Activated CD4-positive, alpha-beta T cell treated with anti-CD3 and anti-CD28 coated beads, Interleukin-2, amount 10 ng/mL, durations not matched to agents 7 days and 5 days (primary cell): Measurements from ENCODE around the gene LYRM4. TPM values are rescaled to one million over a fixed set of nuclear protein-coding genes. Genes with fewer than 3 reads are reported as not detected.

Source experiments
- CTCF ChIA-PET: fragments of 350-600 bp; sonication (Branson Sonifier 250); formaldehyde crosslinking; loops from one replicate; lab custom pipeline; 2021; ENCODE audit warnings: antibody characterized with exemption; lab: Charles Lee
- POLR2A ChIA-PET: fragments of 350-600 bp; sonication (Branson Sonifier 250); formaldehyde crosslinking; loops from one replicate; lab custom pipeline; 2021; ENCODE audit warnings: antibody characterized with exemption; lab: Charles Lee
- DNase-seq: peaks from one replicate; pipeline ENCODE4 v3.0.0-alpha.2; 2020
- H3K27ac Mint-ChIP-seq: one replicate; pipeline ENCODE4 v1.8.0; 2021; ENCODE audit warnings: mild to moderate bottlenecking, moderate library complexity, mixed read lengths
- H3K27me3 Mint-ChIP-seq: one replicate; pipeline ENCODE4 v1.8.0; 2021; ENCODE audit warnings: mixed read lengths
- H3K36me3 Mint-ChIP-seq: one replicate; pipeline ENCODE4 v1.8.0; 2021; ENCODE audit warnings: low read depth, mixed read lengths
- H3K4me1 Mint-ChIP-seq: one replicate; pipeline ENCODE4 v1.8.0; 2021; ENCODE audit warnings: mixed read lengths
- H3K4me3 Mint-ChIP-seq: one replicate; pipeline ENCODE4 v1.8.0; 2021; ENCODE audit warnings: mild to moderate bottlenecking, moderate library complexity, mixed read lengths
- H3K9me3 Mint-ChIP-seq: one replicate; pipeline ENCODE4 v1.8.0; 2021; ENCODE audit warnings: mixed read lengths
- total RNA-seq, 2 experiments: library from RNA; stranded (reverse); gene quantifications; one replicate each; pipeline ENCODE4 v1.2.3, GENCODE V29; 2021

The LYRM4 gene
- total RNA-seq, 2 experiments from 2014 or later, result 30.8 to 31.4 TPM

DNA sequence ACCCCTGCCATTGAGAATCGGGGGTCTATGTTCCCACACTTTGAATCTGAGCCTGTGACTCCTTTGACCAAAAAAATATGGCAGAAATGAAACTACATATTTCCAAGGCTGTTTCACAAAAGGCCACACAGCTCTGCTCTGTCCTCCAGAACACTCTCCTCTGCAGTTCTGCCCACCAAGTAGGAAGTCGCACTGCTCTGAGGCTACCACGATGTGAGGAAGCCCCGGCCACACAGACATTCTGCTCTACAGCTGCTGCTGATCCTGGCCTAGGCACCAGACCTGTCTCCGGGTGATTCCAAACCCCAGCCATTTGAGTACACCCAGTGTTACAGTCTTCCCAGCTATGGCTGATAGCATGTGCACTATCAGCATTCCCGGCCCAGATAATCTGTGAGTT is 85.1 kb downstream of the LYRM4 start:
- Mint-ChIP-seq H3K9me3 (no peaks in the 10 kb centered on the region), H3K36me3 (peaks cover 4% of the 10 kb centered on the region), H3K27ac (peak overlapping the region; percentile 92), H3K27me3 (no peaks in the 10 kb centered on the region), H3K4me3 (peak overlapping the region; percentile 65), H3K4me1 (peaks cover 73% of the 10 kb centered on the region)
- CTCF ChIA-PET, result interaction anchor here (0.6 to 2.4 kb wide), 5 partner anchors 15 to 91 kb away, joined by 3 to 5 read pairs (median 4); no protein-coding TSS in a partner anchor
- POLR2A ChIA-PET, result no interaction called here
- DNase-seq, result peak; percentile 48

GRCh38 chr6:5174756-5175549 is 85.8 kb downstream of the LYRM4 start:
- Mint-ChIP-seq H3K27me3 (no peaks in the 10 kb centered on the region), H3K36me3 (peaks cover 4% of the 10 kb centered on the region), H3K4me1 (peaks cover 66% of the 10 kb centered on the region), H3K9me3 (no peaks in the 10 kb centered on the region), H3K4me3 (peak overlapping the region; percentile 65), H3K27ac (peak overlapping the region; percentile 92)
- DNase-seq, result peak; percentile 26
- POLR2A ChIA-PET, result no interaction called here
- CTCF ChIA-PET, result interaction anchor here (0.7 to 2.4 kb wide), 12 partner anchors 9 to 171 kb away, joined by 3 to 5 read pairs (median 3); partner anchors contain the start of genes FARS2 and RPP40

DNA sequence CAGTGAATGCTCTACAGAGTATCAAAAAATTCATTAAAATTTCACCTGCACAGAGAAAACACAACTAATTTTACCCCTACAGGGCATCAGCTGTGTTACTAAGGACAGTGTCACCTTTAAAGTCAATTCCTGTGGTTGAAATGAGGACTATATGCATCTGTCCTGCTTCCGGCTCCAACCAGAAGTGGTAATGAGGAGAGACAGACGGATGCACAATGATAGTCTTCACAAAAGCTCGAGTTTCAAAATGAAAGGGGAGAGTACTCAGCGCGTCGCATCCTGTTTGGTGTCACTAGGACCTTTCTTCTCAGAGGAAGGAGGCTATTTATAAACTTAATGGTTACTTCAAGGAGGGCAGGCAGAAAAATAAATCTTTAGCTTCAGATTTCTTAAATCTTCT is 86.5 kb downstream of the LYRM4 start:
- peak; percentile 86 for DNase-seq
- Mint-ChIP-seq H3K4me3 (peak overlapping the region; percentile 65), H3K9me3 (no peaks in the 10 kb centered on the region), H3K36me3 (peaks cover 1% of the 10 kb centered on the region), H3K27me3 (no peaks in the 10 kb centered on the region), H3K27ac (peak overlapping the region; percentile 92), H3K4me1 (peaks cover 59% of the 10 kb centered on the region)
- ChIA-PET CTCF (interaction anchor here (0.7 to 2.4 kb wide), 14 partner anchors 8 to 171 kb away, joined by 3 to 5 read pairs (median 3); partner anchors contain the start of genes FARS2 and RPP40), POLR2A (interaction anchor here (0.6 kb wide), 1 partner anchor 86 kb away, joined by 3 read pairs; the partner anchor contains the start of gene LYRM4)

- H3K27me3 Mint-ChIP-seq, result no peaks in the 10 kb centered on the region
- peak overlapping the region; percentile 92 for H3K27ac Mint-ChIP-seq
- peaks cover 56% of the 10 kb centered on the region for H3K4me1 Mint-ChIP-seq
- POLR2A ChIA-PET, result interaction anchor here (0.6 kb wide), 1 partner anchor 87 kb away, joined by 3 read pairs; the partner anchor contains the start of gene LYRM4
- H3K4me3 Mint-ChIP-seq, result peak overlapping the region; percentile 65
- no peak for DNase-seq
- CTCF ChIA-PET, result interaction anchor here (0.8 to 2.1 kb wide), 6 partner anchors 12 to 50 kb away, joined by 3 to 5 read pairs (median 4); no protein-coding TSS in a partner anchor
- no peaks in the 10 kb centered on the region for H3K9me3 Mint-ChIP-seq
- H3K36me3 Mint-ChIP-seq, result no peaks in the 10 kb centered on the region
Measured at GRCh38 chr6:5173810-5174209, 86.9 kb downstream of the LYRM4 start.

- POLR2A ChIA-PET, result no interaction called here
- Mint-ChIP-seq H3K9me3 (no peaks in the 10 kb centered on the region), H3K4me3 (no peak overlapping the region), H3K27ac (no peak overlapping the region), H3K27me3 (no peaks in the 10 kb centered on the region), H3K36me3 (no peaks in the 10 kb centered on the region), H3K4me1 (peaks cover 52% of the 10 kb centered on the region)
- CTCF ChIA-PET, result interaction anchor here (1.0 to 1.4 kb wide), 4 partner anchors 8 to 234 kb away, joined by 3 to 5 read pairs (median 4); no protein-coding TSS in a partner anchor
- DNase-seq, result no peak
Measured at GRCh38 chr6:5172897-5173474, 87.8 kb downstream of the LYRM4 start.

GRCh38 chr6:5172041-5172653 is 88.6 kb downstream of the LYRM4 start:
- H3K4me3 Mint-ChIP-seq, result no peak overlapping the region
- no peaks in the 10 kb centered on the region for H3K9me3 Mint-ChIP-seq
- no peak for DNase-seq
- H3K4me1 Mint-ChIP-seq, result peaks cover 44% of the 10 kb centered on the region
- H3K27ac Mint-ChIP-seq, result peak overlapping the region; percentile 54
- no peaks in the 10 kb centered on the region for H3K27me3 Mint-ChIP-seq
- ChIA-PET CTCF (interaction anchor here (1.1 to 1.4 kb wide), 4 partner anchors 9 to 235 kb away, joined by 3 to 5 read pairs (median 4); no protein-coding TSS in a partner anchor), POLR2A (no interaction called here)
- no peaks in the 10 kb centered on the region for H3K36me3 Mint-ChIP-seq

GRCh38 chr6:5167501-5167900 is 93.2 kb downstream of the LYRM4 start:
- ChIA-PET CTCF (interaction anchor here (1.0 to 1.4 kb wide), 2 partner anchors 14 to 26 kb away, joined by 3 read pairs; no protein-coding TSS in a partner anchor), POLR2A (no interaction called here)
- H3K4me3 Mint-ChIP-seq, result no peak overlapping the region
- no peaks in the 10 kb centered on the region for H3K9me3 Mint-ChIP-seq
- H3K4me1 Mint-ChIP-seq, result peaks cover 11% of the 10 kb centered on the region
- H3K36me3 Mint-ChIP-seq, result no peaks in the 10 kb centered on the region
- no peak overlapping the region for H3K27ac Mint-ChIP-seq
- DNase-seq, result no peak
- no peaks in the 10 kb centered on the region for H3K27me3 Mint-ChIP-seq

GRCh38 chr6:5164092-5164491 is 96.7 kb downstream of the LYRM4 start:
- H3K4me3 Mint-ChIP-seq, result no peak overlapping the region
- no peak overlapping the region for H3K27ac Mint-ChIP-seq
- CTCF ChIA-PET, result interaction anchor here (1.1 to 1.4 kb wide), 2 partner anchors 20 to 49 kb away, joined by 4 to 5 read pairs; no protein-coding TSS in a partner anchor

GRCh38 chr6:5163247-5163646 is 97.5 kb downstream of the LYRM4 start:
- no peak for DNase-seq
- Mint-ChIP-seq H3K4me1 (peaks cover 13% of the 10 kb centered on the region), H3K36me3 (no peaks in the 10 kb centered on the region), H3K4me3 (no peak overlapping the region), H3K27ac (no peak overlapping the region), H3K27me3 (no peaks in the 10 kb centered on the region), H3K9me3 (no peaks in the 10 kb centered on the region)
- CTCF ChIA-PET, result no interaction called here
- POLR2A ChIA-PET, result no interaction called here

More at GRCh38 chr6:5164092-5164491, 96.7 kb downstream of the LYRM4 start:
- Mint-ChIP-seq H3K4me1 (peaks cover 13% of the 10 kb centered on the region), H3K27me3 (no peaks in the 10 kb centered on the region), H3K9me3 (no peaks in the 10 kb centered on the region), H3K36me3 (no peaks in the 10 kb centered on the region)
- POLR2A ChIA-PET, result no interaction called here
- no peak for DNase-seq

DNA sequence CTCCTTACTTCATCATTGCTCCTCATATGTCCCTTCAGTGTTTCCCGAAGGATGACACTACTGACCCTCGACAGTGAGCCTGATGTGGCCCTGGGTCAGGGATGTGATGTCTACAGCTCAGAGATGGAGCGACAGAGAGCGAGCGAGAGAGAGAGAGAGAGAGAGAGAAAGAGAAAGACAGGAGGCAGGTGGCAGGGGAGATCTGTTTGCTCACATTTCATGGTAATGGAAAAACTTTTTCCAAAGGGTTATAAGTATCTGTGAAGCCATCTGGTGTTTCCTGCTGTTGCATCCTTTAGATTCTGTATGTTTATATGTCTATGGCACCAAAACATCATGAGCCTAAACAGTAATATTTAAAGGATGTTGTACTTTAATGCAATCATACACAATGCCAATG is 98.4 kb downstream of the LYRM4 start:
- H3K4me1 Mint-ChIP-seq, result peaks cover 13% of the 10 kb centered on the region
- no peaks in the 10 kb centered on the region for H3K36me3 Mint-ChIP-seq
- H3K9me3 Mint-ChIP-seq, result no peaks in the 10 kb centered on the region
- H3K27me3 Mint-ChIP-seq, result no peaks in the 10 kb centered on the region
- no peak overlapping the region for H3K27ac Mint-ChIP-seq
- CTCF ChIA-PET, result interaction anchor here (2.0 kb wide), 1 partner anchor 12 kb away, joined by 5 read pairs; no protein-coding TSS in a partner anchor
- DNase-seq, result no peak
- no peak overlapping the region for H3K4me3 Mint-ChIP-seq
- POLR2A ChIA-PET, result no interaction called here

GRCh38 chr6:5160206-5160605 is 100.5 kb downstream of the LYRM4 start:
- H3K36me3 Mint-ChIP-seq, result no peaks in the 10 kb centered on the region
- H3K27ac Mint-ChIP-seq, result no peak overlapping the region
- ChIA-PET POLR2A (no interaction called here), CTCF (interaction anchor here (1.1 to 1.4 kb wide), 2 partner anchors 11 to 16 kb away, joined by 3 to 6 read pairs; no protein-coding TSS in a partner anchor)
- no peaks in the 10 kb centered on the region for H3K27me3 Mint-ChIP-seq
- no peaks in the 10 kb centered on the region for H3K9me3 Mint-ChIP-seq
- peaks cover 5% of the 10 kb centered on the region for H3K4me1 Mint-ChIP-seq
- no peak for DNase-seq
- no peak overlapping the region for H3K4me3 Mint-ChIP-seq

DNA sequence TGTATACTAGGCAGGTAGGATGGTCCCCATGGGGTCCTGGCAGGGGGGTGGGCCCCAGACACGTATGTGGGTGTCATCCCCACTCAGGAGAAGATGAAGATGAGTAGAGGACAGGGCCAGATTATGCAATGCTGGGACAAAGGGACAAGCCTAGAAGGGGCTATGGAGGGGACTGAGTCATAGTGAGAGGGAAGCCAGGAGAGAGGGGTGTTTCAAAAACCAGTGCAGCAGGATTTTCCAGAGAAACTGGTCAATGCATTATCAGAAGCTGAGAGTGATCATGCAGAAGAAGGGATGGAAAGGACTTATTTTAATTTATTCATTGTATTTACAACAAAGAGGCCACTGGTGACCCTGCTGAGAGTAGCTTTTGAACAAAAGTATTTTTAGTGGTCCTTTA is 101.6 kb downstream of the LYRM4 start:
- POLR2A ChIA-PET, result no interaction called here
- CTCF ChIA-PET, result interaction anchor here (1.1 to 1.4 kb wide), 3 partner anchors 9 to 15 kb away, joined by 3 to 6 read pairs (median 4); no protein-coding TSS in a partner anchor

More for the DNA sequence above, 101.6 kb downstream of the LYRM4 start:
- Mint-ChIP-seq H3K36me3 (no peaks in the 10 kb centered on the region), H3K27me3 (no peaks in the 10 kb centered on the region), H3K4me1 (peaks cover 2% of the 10 kb centered on the region), H3K4me3 (no peak overlapping the region), H3K27ac (no peak overlapping the region), H3K9me3 (no peaks in the 10 kb centered on the region)
- DNase-seq, result no peak
